Superior temporal gyrus (tissue), 1 donor: Measurements from ENCODE around the gene IGSF9B.

Experiments used
- DNase-seq: peaks from one replicate; pipeline ENCODE4 v3.0.0-alpha.2; 2016; ENCODE audit errors: extremely low spot score

The IGSF9B gene

GRCh38 chr11:133901316-133901715 is 55.5 kb downstream of the IGSF9B start:
- DNase-seq: no peak

- no peak for DNase-seq
These were observed 56.3 kb downstream of the IGSF9B start for GRCh38 chr11:133900176-133901105.

DNA sequence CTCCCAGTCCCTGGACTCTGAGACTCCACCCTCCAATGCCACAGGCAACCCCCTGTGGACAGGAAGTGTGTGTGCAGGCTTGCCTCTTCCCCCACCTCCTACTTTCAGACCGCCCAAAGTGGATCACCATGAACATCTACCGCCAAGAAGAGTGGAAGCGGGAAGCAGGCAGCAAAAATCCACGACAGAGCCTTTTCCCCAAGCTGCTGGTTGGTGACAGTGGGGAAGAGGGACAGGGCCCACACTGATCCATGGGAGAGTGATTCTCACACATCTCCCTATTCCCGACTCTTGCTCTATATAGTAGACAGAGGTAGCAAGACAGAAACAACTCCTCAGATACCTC is 58.0 kb downstream of the IGSF9B start:
- no peak for DNase-seq

DNA sequence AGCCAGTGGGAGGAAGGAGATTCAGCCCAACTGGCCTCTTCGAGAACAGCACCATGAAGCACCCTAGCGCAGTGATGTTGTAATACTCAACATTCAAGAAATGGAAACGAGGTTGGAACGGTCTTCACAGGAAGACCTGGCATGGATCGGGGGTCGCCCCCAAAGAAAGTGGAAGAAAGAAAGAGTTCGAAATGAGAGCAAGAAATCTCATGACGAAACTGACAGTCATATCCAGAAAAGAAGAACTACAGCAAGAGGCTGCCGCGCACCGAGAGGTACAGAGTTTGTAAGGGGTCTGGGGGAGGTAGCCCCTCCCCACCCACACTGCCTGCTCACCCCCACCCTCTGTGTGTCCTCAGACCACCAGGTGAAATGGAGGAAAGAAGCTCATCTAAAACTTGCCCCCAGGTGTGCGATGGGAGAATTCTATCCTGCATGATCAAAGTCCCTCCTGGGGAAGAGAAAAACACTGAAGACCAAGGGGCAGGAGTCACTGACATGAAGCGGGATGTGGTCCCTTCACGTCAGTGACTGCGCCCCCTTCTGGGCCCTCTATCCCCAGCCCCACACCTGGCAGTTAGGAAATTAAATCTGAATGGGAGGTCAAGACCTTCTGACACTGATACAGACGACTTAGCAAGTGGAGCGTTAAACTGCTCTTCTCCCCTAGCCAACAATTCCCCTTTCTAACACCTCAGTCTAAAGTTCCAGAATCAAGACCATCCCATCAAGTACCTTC is 58.6 kb downstream of the IGSF9B start:
- no peak for DNase-seq

DNA sequence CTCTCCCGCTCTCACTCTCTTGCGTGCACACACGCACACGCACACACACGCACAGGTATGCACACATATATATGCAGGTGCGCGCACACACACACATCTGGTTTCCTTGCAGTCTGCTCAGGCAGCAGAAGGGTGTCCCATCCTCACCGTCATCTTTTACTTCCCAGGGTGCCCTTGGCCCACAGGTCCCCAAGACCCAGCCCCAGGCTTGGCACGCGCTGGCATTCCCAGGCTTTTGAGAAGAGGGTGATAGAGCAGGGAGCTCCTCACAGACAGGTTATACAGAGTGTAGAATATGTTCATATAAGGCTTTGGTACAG is 59.5 kb downstream of the IGSF9B start:
- no peak for DNase-seq

- DNase-seq: no peak
These were observed 60.0 kb downstream of the IGSF9B start for GRCh38 chr11:133896642-133897330.

- DNase-seq: no peak
These were observed 60.7 kb downstream of the IGSF9B start for GRCh38 chr11:133896028-133896427.

DNA sequence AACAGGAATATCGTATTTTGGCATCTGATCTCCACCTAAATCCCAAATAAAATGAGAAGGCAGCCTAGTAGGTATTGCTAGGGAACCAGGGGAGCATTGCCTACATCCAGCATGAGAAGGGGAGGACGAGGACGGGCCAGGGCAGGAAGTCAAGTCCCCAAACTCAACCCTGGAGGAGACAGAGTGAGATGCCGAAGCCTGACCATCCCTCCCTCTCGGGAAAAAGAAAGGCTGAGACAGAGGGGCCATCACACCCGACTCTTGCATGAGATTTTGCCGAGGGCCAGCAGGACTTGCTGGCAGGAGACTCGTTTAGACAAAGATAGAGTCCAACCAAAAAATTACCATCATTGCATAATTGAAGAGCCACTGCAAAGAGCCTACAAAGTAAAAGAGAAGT is 61.2 kb downstream of the IGSF9B start:
- DNase-seq: no peak

DNA sequence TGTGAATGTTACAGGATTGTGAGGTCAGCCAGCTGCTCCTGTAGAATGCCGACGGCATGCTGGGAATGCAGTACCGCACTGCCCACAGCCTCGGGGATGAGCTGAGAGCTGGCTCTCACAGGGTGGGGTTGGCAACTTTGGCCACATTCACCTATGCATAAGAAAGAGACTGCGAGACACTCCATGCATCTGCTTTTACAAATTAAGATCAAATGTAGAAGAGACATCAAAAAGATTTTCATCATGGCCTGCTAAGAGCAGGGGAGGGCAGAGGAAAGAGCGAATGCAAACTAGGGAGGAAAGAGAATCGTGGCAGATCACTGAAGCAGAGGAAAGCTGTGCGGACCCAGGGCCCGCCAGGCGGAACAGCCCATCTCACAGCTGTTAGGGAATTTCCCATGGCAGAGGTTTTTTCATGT is 61.7 kb downstream of the IGSF9B start:
- DNase-seq: no peak

- DNase-seq: no peak
These were observed 63.4 kb downstream of the IGSF9B start for GRCh38 chr11:133893381-133893780.

GRCh38 chr11:133892584-133893380 is 64.0 kb downstream of the IGSF9B start:
- DNase-seq: no peak

DNA sequence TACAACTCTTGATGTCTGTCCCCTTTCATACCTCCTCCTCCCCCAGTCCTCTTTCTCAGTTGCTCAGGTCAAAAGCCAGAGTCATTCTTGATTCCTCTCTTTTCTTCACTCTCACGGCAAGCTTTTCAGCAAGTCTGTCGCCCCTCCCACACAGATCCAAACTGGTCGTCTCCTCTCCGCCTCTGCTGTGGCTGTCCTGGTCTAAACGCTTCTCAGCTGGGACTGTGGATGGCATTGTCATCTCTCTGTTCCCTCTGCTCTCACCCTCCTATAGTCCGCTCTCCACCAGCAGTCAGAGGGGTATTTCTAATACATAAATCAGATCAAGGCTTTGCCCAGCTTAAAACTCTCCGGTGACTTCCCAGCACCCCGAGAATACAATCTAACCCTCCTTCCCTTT is 64.6 kb downstream of the IGSF9B start:
- no peak for DNase-seq

GRCh38 chr11:133889893-133890292 is 66.9 kb downstream of the IGSF9B start:
- DNase-seq: no peak

DNA sequence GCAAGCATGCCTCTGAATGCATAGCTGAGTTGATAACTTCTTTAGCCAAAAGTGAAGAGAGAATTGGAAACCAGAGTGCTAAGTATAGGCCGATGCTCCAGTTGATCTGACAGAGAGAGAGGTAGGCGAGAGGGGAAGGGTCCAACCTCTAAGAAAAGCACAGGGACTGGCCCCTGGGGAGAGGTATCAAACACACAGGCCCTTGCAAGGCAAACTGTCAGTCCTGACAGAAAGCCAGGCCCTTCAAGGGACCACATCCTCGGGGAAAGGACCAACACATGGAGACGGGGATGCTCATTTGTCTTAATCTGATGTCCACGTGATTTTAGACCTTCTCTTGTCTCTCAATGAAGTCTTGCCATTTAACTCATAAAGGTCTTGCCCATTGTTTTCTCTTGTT is 67.6 kb downstream of the IGSF9B start:
- no peak for DNase-seq

- no peak for DNase-seq
These were observed 69.0 kb downstream of the IGSF9B start for GRCh38 chr11:133887692-133888332.

DNA sequence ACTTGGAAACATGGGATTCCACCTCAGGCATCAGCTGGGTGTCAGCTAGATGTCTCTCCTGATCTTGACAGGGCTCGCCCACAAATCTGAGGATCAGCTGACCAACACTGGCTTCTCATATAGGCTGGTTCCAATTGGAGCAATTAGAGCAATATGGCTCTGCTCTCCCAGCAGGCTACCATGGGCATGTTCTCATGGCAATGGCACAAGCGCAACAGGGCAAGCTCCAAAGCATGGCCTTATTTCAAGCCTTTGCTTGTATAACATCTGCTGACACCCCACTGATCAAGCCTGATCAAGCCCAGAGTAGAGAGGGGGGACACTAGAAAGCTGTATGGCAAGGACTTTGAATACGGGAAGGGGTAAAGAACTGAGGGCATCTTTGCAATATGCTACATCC is 70.7 kb downstream of the IGSF9B start:
- DNase-seq: no peak

DNA sequence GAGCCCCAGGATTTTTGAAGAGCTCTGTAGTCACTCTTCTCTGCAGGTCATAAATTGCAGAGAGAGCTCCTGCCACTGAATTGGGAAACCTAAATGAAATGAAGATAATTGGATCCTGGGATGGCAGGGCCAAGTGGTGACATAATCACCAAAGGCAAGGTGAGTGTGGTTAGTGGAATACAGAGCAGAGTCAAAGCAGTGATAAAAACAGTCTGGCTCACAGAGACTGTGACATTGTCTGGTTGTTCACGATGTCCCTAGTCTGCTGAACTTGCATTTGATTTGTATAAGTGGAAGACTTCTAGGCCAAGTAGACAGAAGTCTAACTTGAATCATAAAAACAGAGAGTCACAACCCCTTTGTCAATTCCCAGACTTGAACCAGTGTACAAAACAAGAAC is 84.6 kb downstream of the IGSF9B start:
- no peak for DNase-seq

GRCh38 chr11:133867456-133867855 is 89.3 kb downstream of the IGSF9B start:
- DNase-seq: peak; percentile 51

- no peak for DNase-seq
These were observed 91.3 kb downstream of the IGSF9B start for GRCh38 chr11:133865466-133865865.

DNA sequence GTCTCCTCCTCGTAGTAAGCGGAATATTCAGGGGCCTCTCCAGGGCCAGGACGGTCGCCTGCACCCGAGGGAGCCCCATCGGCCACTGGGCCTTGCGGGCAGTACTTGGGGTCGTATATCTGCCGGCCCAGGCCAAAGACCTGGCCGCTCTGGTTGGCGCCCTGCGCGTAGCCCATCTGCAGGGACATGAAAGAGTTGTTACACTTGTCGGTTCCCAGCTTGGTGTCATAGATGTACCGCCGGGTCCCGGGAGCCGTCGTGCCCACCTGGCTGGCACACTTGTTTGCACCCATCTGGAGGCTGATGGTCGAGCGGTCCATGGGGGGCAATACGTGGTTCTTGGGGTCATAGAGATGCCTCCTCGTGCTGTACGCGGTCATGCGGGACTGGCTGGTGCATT is 92.0 kb downstream of the IGSF9B start:
- DNase-seq: no peak

DNA sequence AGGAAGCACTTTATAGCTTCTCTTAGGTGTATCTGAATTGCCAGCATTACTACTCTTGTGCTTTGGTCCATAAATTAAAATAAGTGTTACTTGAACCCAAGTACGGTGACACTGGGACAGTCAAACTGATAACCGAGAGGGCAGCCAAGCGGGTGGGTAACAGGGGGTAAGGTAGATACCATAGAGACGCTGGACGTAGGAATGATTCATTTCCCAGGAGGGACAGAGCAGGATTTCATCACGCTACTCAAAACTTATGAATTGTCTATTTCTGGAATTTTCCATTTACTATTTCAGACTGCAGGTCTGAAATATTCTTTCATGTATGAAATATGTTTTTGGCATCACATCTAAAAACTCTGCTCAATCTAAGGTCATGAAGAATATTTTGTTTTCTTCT is 96.6 kb downstream of the IGSF9B start:
- no peak for DNase-seq
